K562 (cell line): ENCODE results near the gene SLC39A13. TPM values are rescaled to one million over a fixed set of nuclear protein-coding genes. Genes with fewer than 3 reads are reported as not detected.

Source experiments
- ATF2 ChIP-seq: sonication (generic); formaldehyde crosslinking; IDR thresholded peaks from 2 replicates; pipeline ENCODE4 v1.8.1; 2022; ENCODE audit warnings: missing genetic modification reagents
- ATF4 ChIP-seq: fragments of 450-650 bp; formaldehyde crosslinking; IDR thresholded peaks from 2 replicates; pipeline ENCODE4 v1.4.0; 2022; ENCODE audit warnings: mild to moderate bottlenecking, moderate library complexity
- CBX5 ChIP-seq: IDR thresholded peaks from 2 replicates; pipeline ENCODE4 v1.6.1; 2014; ENCODE audit warnings: low read depth, borderline replicate concordance
- CHD2 ChIP-seq: IDR thresholded peaks from 2 replicates; pipeline ENCODE4 v1.6.1; 2011; ENCODE audit warnings: low read depth, low read length
- ID3 ChIP-seq, 2 experiments: fragments of 250-450 bp in 1 of 2; fragments of 450-650 bp in 1 of 2; sonication (Bioruptor Pico) in 1 of 2; IDR thresholded peaks; 2 replicates each; pipeline versions ENCODE4 v1.6.1 to v1.8.0; 2016 to 2021; ENCODE audit warnings: mild to moderate bottlenecking in 2 of 2, moderate library complexity in 2 of 2, missing compliant biosample characterization in 1 of 2, missing genetic modification characterization in 1 of 2
- IFI16 ChIP-seq: fragments of 250-450 bp; sonication (Bioruptor Pico); IDR thresholded peaks from 2 replicates; pipeline ENCODE4 v2.1.2; 2022; ENCODE audit warnings: mild to moderate bottlenecking, inconsistent platforms
- ILF3 ChIP-seq: fragments of 450-650 bp; IDR thresholded peaks from 2 replicates; pipeline ENCODE4 v1.6.1; 2018; ENCODE audit warnings: antibody characterized with exemption, mild to moderate bottlenecking, moderate library complexity, borderline replicate concordance
- MBD1 ChIP-seq: fragments of 250-450 bp; sonication (Bioruptor Pico); IDR thresholded peaks from 2 replicates; pipeline ENCODE4 v1.8.0; 2022; ENCODE audit warnings: inconsistent platforms
- NCOA4 ChIP-seq: fragments of 450-650 bp; IDR thresholded peaks from 2 replicates; pipeline ENCODE4 v1.6.1; 2018; ENCODE audit warnings: mild to moderate bottlenecking; ENCODE audit not compliant: partially characterized antibody
- PKNOX1 ChIP-seq: fragments of 450-650 bp; IDR thresholded peaks from 2 replicates; pipeline ENCODE4 v1.6.1; 2016
- POLR2A ChIP-seq: fragments of 450-650 bp; conservative IDR thresholded peaks from 2 replicates; pipeline ENCODE4 v1.6.1; 2016
- RCOR1 ChIP-seq, 2 experiments: IDR thresholded peaks; 2 replicates each; pipeline ENCODE4 v1.6.1; 2012; ENCODE audit warnings: low read depth in 2 of 2, low read length in 2 of 2, borderline replicate concordance in 1 of 2, improper control_type of control experiment in 1 of 2
- RFX5 ChIP-seq: IDR thresholded peaks from 2 replicates; pipeline ENCODE4 v1.6.1; 2011; ENCODE audit warnings: low read depth, mild to moderate bottlenecking, improper control_type of control experiment, low read length
- ZC3H4 ChIP-seq: sonication (generic); formaldehyde crosslinking; IDR thresholded peaks from 2 replicates; pipeline ENCODE4 v1.9.0; 2021; ENCODE audit warnings: missing genetic modification reagents, borderline replicate concordance
- ZNF121 ChIP-seq: sonication (generic); formaldehyde crosslinking; conservative IDR thresholded peaks from 2 replicates; pipeline ENCODE4 v1.8.0; 2022; ENCODE audit warnings: missing genetic modification reagents
- ZNF280A ChIP-seq: fragments of 450-650 bp; IDR thresholded peaks from 2 replicates; pipeline ENCODE4 v1.6.1; 2018; ENCODE audit warnings: mild to moderate bottlenecking, low read depth; ENCODE audit not compliant: partially characterized antibody
- ZNF76 ChIP-seq: fragments of 250-450 bp; sonication (Bioruptor Pico); IDR thresholded peaks from 2 replicates; pipeline ENCODE4 v1.4.0; 2020; ENCODE audit warnings: mild to moderate bottlenecking, moderate library complexity, borderline replicate concordance
- polyA plus RNA-seq, 8 experiments: library from polyadenylated mRNA; depleted of rRNA in 4 of 8; stranded (reverse) in 5 of 8; unstranded in 3 of 8; fragments of >200 nt; fragmentation: Nextera tagmentation in 2 of 8; fragmentation: Illumina TruSeq in 1 of 8; extraction: Ambion mirVana in 2 of 8; extraction: Trizol in 1 of 8; gene quantifications; 2 replicates each; pipeline versions ENCODE4 v1.2.1 to v1.2.3, GENCODE V29; 2011 to 2014; ENCODE audit warnings: inconsistent platforms in 1 of 8, missing spikeins in 1 of 8
- total RNA-seq, 7 experiments: library from RNA; depleted of rRNA in 6 of 7; stranded (reverse); fragments of >200 nt in 6 of 7; fragmentation: Illumina TruSeq in 2 of 7; extraction: Trizol in 2 of 7; gene quantifications; 2 replicates each; pipeline versions ENCODE4 v1.2.1 to v1.2.3, GENCODE V29; 2011 to 2021; ENCODE audit warnings: low replicate concordance in 1 of 7

Gene SLC39A13
- total and polyA plus RNA-seq, 9 of the 15 experiments (the other 6 are each of a cell fraction or from before 2014, with no cell fraction given) = 0.17 to 15.9 (median 3.2) TPM

- TF ChIP-seq ILF3 (no peak), ZC3H4 (peak; percentile 76; the same call in 1 of the 2 replicates), RFX5 (no peak), MBD1 (no peak), NCOA4 (no peak), IFI16 (CRISPR knock-in tag) (no peak), CBX5 (no peak), PKNOX1 (peak; percentile 71; the same call in 1 of the 2 replicates), ZNF76 (no peak), ID3 (CRISPR knock-in tag; IDR thresholded peaks at IDR 0.05) (no peak), ID3 (tag; IDR thresholded peaks at IDR 0.05) (no peak), RCOR1 (IDR thresholded peaks at IDR 0.05; ENCODE audit: borderline replicate concordance in 1 of 2, low read depth in 2 of 2, low read length in 2 of 2) (peak in 1 of 2 experiments; percentile 21; a peak in 1 of 4 replicates), CHD2 (no peak), ATF4 (CRISPR knock-in tag) (no peak), ZNF280A (peak; percentile 20), POLR2A (no peak), ATF2 (CRISPR knock-in tag) (no peak), ZNF121 (no peak)
Measured at GRCh38 chr11:47376525-47377371, 31.6 kb upstream of the SLC39A13 start (continued).
